ENCODE measurements around the gene NEAT1.

Gene NEAT1

GRCh38 chr11:65477149-65477965 is 54.8 kb downstream of the NEAT1 start:
- peak; percentile 83 to 94 (median 87) for DNase-seq (ENCODE audit: low read depth in 2 of 3, low spot score in 1 of 3)

DNA sequence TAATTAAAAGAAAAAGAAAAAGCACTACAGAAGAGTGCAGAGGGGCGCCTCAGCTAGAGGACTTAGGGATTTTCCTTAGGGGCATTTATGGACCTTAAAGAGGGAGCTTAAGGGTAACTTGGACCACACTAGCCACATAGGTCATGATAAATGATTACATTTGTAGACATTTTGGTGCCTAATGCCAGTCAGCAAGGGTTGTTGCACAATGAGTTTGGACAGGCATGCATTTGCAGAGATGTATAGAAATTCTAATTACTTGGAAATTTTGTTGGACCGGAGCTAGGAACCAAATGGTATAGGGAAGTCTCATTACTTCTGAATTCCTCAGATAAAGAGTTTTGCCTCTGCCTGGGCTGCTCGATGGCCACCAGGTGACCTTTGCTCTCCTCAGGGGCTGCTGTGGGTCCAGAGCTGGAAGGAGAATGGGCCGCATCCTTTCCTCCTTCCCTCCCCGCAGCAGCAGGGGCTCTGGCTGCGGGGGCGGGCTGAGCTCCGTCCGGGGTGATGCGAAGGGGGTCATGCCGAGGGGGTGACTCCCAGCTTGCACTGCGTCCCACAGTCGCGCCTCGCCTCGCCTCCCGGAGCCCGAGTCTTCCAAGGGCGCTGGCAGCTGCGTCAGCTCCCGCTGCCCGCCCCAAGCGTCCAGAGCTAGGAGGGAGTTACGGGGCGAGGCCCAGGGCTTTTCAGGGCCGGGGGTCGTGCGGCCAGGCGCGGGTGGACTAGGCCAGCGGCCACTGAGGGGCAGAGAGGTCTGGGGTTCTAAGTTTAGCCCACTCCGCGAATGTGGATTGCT is 56.0 kb downstream of the NEAT1 start:
- DNase-seq (ENCODE audit: low read depth in 2 of 3, low spot score in 1 of 3), result no peak

DNA sequence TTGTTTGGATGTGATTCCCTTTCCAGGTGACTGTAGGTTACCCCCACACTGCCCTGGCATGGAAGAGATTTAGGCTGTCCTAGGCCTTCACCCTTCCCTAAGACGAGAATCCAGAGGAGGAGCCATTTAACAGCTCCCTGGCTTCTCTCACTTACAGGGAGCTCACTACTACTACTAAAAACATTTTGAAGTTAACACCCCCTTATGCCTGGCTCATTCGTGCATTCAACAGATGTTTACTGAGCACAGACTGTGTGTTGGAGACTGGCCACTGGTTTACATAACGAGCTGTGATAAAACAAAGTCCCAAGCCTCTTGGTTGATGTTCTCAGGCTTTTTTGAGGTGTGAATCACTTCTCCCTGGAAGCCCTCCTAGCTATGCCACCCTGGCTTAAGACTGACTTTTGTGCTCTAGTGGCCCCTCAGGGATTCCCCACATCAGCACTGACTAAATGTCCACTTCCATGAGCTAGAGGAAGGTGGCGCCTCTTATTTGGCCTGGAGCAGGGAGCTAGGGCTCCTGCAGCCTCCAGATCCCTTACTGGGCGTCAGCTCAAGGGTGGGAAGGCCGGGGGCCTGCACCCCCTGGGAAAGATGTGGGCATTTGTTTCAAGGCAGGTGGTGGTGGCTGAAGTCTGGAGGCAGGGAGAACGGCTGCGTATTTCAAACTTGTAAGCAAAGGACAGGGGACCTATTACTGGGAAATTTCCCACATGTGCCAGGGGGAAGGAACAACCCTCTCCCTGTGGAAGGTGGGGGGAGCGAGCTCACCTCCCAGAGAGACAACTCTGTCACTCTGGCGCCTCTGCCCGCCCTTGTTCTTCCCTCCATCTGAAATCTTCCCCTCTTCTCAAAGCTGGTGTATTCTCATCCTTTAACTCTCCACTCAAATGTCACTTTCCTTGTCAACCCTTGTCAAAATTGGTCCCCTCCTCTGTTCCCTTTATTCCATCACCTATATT is 56.9 kb downstream of the NEAT1 start:
- no peak for DNase-seq (ENCODE audit: low read depth in 2 of 3, low spot score in 1 of 3)

DNA sequence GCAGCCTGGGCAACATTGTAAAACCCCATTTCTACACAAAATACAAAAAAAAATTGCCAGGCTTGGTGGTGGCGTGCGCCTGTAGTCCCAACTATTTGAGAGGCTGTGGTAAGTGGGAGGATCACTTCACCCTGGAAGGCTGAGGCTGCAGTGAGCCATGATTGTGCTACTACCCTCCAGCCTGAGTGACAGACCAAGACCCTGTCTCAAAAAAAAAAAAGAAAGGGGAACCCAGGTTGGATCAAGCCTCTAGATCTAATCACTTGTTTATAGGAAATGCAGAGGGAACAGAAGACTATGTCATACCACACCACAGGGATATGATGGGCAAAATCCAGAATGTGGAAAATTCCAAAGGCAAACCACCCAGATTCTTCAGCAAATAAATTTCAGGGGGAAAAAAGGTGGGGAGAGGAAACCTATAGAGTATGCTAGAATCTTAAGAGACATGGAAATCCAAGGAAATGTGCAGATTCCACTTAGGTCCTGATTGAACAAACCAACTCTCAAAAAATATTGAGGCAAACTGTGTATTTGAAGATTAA is 59.8 kb downstream of the NEAT1 start:
- DNase-seq (ENCODE audit: low read depth in 2 of 3, low spot score in 1 of 3), result no peak

GRCh38 chr11:65485920-65486219 is 63.3 kb downstream of the NEAT1 start:
- DNase-seq (ENCODE audit: low read depth in 2 of 3, low spot score in 1 of 3), result no peak

DNA sequence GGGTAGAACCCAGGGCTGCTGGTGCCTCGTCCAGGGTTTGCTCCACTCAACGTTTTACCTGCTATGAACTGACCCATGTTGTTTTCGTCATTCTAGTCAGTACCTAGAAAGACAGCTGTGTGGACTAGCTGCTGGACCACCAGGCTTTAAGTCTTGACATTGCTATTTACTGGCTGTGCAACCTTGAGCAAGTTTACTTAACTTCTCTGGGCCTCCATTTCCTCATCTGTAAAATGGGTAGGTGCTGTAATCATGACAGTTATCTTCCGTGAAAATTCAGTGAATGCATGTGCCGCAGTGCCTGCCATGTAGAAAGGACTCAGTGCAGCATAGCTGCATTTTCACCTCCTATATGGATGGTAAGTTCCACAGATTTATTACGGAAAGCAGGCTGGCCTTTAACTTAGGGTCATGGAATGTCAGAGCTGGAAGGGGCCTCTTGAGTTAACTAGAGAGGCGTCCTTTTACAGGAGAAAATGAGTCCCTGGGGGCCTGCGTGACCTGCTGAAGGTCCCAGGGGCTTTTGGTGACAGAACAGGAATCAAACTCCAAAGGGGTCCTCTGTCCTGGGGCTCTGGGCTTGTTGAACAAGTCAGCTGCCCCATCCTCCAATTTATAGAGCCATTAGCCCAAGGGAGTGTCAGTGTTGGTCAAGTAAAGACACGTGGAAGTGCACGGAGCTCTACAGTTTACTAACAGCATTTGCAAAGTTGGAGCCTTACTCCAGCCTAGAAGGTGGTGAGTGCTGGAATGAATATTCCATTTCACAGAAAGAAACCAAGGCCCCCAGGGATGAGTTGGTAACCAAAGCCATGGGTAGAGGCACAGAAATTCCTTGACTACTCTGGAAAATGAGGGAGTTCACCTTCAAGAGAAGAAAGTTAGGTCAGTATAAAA is 64.2 kb downstream of the NEAT1 start:
- DNase-seq (ENCODE audit: low read depth in 2 of 3, low spot score in 1 of 3), result no peak

- peak in 1 of 3 donors; percentile 55 for DNase-seq (ENCODE audit: low read depth in 2 of 3, low spot score in 1 of 3)
These were observed 65.1 kb downstream of the NEAT1 start for GRCh38 chr11:65487467-65488272.

- no peak for DNase-seq (ENCODE audit: low read depth in 2 of 3, low spot score in 1 of 3)
These were observed 65.9 kb downstream of the NEAT1 start for GRCh38 chr11:65488273-65489034.

DNA sequence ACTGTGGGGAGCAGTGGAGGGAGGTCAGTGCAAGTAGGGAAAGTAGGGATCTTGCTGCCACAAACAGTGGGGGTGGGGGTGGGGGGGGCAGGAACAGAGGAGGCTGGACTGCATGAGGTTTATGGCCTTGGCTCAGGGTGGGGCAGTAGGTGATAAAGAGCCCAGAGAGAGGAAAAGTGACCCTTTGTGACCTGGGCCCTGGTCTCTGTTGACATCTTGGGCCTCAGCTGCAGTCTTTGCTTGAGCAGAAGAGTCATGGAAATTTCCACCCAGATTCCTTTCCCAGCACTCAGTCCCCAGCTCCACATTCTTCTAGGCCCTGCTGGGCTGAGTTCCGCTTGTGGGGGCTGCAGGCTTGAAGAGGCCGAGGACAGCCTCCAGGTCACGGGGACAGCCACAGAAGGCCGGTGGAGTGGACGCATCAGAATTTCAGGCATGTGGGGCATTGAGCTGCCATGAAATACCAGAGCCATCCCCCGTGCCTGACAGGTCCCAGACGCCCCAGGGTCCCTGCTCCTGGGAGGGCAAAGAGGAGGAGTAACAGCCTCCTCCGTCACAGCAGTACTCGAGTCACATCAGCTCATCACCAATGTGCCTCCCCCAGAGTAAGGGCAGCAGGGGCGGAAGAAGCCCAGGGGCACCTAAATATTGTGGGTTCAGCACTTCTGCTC is 66.6 kb downstream of the NEAT1 start:
- DNase-seq (ENCODE audit: low read depth in 2 of 3, low spot score in 1 of 3), result no peak

DNA sequence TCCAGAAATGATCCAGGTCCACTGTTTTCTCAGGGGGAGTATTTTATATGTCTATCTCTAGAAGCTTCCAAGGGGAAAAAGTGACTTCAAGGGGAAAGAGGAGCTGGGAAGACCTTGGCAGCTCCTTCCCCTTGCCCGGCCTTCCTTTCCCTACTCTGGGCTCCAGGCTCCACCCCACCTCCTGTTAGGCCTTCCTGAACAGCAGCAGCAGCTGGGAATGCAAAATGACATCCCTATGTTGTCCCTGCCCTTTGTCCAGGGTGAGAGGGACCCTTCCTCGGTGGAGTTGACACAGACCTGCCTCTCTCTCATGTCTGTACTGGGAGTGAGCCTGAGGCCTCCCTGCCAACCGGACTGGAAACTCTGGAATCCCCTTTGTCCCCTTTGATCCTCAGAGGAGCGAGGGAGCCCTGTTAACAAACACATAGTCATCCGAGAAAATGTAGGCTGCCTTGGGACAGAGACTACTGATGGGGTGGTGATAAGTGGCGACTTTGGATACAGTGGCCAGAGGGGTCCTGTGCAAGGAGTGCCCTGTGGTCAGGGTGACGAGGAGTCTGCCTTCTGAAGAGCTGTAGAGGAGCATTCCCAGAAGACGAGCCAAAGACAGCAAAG is 67.2 kb downstream of the NEAT1 start:
- DNase-seq (ENCODE audit: low read depth in 2 of 3, low spot score in 1 of 3), result no peak

- DNase-seq (ENCODE audit: low read depth in 2 of 3, low spot score in 1 of 3), result no peak
These were observed 68.5 kb downstream of the NEAT1 start for GRCh38 chr11:65491163-65491465.

GRCh38 chr11:65491614-65492386 is 69.2 kb downstream of the NEAT1 start:
- no peak for DNase-seq (ENCODE audit: low read depth in 2 of 3, low spot score in 1 of 3)

GRCh38 chr11:65492387-65492636 is 69.7 kb downstream of the NEAT1 start:
- no peak for DNase-seq (ENCODE audit: low read depth in 2 of 3, low spot score in 1 of 3)

GRCh38 chr11:65492637-65493366 is 70.2 kb downstream of the NEAT1 start:
- no peak for DNase-seq (ENCODE audit: low read depth in 2 of 3, low spot score in 1 of 3)

- no peak for DNase-seq (ENCODE audit: low read depth in 2 of 3, low spot score in 1 of 3)
These were observed 71.0 kb downstream of the NEAT1 start for GRCh38 chr11:65493367-65494176.

Data from stimulated activated CD4-positive, alpha-beta T cell treated with anti-CD3 and anti-CD28 coated beads, Interleukin-12 subunit alpha, Interleukin-12 subunit beta, amount 100 ng/mL, for 48 hours (primary cell).